ENCODE results near the gene RBM22. TPM values are rescaled to one million over a fixed set of nuclear protein-coding genes. Genes with fewer than 3 reads are reported as not detected.

RBM22 gene
- total RNA-seq, 2 donors from 2014 or later: 86.2 to 97.2 TPM

- H3K27ac Mint-ChIP-seq: no peak overlapping the region
- H3K4me1 Mint-ChIP-seq (ENCODE audit: low read depth): no peaks in the 10 kb centered on the region
- H3K27me3 Mint-ChIP-seq (ENCODE audit: low read depth): no peaks in the 10 kb centered on the region
- ATAC-seq (replicated peaks in 1 of 2) (no peak), DNase-seq (no peak)
- H3K36me3 Mint-ChIP-seq (ENCODE audit: insufficient read depth in 2 of 2): no peaks in the 10 kb centered on the region
- no peak overlapping the region for H3K4me3 Mint-ChIP-seq
- H3K9me3 Mint-ChIP-seq: no peaks in the 10 kb centered on the region
Measured at GRCh38 chr5:150655221-150655620, 45.6 kb downstream of the RBM22 start.

GRCh38 chr5:150653762-150654556 lies 46.9 kb downstream of the RBM22 start:
- Mint-ChIP-seq H3K4me3 (no peak overlapping the region), H3K9me3 (no peaks in the 10 kb centered on the region), H3K4me1 (ENCODE audit: low read depth) (no peaks in the 10 kb centered on the region), H3K36me3 (ENCODE audit: insufficient read depth in 2 of 2) (no peaks in the 10 kb centered on the region), H3K27me3 (ENCODE audit: low read depth) (no peaks in the 10 kb centered on the region), H3K27ac (no peak overlapping the region)
- DNase-seq (no peak), ATAC-seq (replicated peaks in 1 of 2) (no peak)

- DNase-seq: no peak
- no peak overlapping the region for H3K27ac Mint-ChIP-seq
- H3K36me3 Mint-ChIP-seq (ENCODE audit: insufficient read depth in 2 of 2): no peaks in the 10 kb centered on the region
- no peak for ATAC-seq (replicated peaks in 1 of 2)
- no peaks in the 10 kb centered on the region for H3K4me1 Mint-ChIP-seq (ENCODE audit: low read depth)
- H3K4me3 Mint-ChIP-seq: no peak overlapping the region
- H3K9me3 Mint-ChIP-seq: no peaks in the 10 kb centered on the region
- H3K27me3 Mint-ChIP-seq (ENCODE audit: low read depth): no peaks in the 10 kb centered on the region
Measured at GRCh38 chr5:150653145-150653761, 47.6 kb downstream of the RBM22 start.

GRCh38 chr5:150651924-150652671 lies 48.8 kb downstream of the RBM22 start:
- Mint-ChIP-seq H3K27me3 (ENCODE audit: low read depth) (no peaks in the 10 kb centered on the region), H3K4me3 (no peak overlapping the region), H3K9me3 (no peaks in the 10 kb centered on the region), H3K27ac (no peak overlapping the region), H3K4me1 (ENCODE audit: low read depth) (no peaks in the 10 kb centered on the region), H3K36me3 (ENCODE audit: insufficient read depth in 2 of 2) (no peaks in the 10 kb centered on the region)
- DNase-seq (no peak), ATAC-seq (replicated peaks in 1 of 2) (no peak)

GRCh38 chr5:150651382-150651781 lies 49.5 kb downstream of the RBM22 start:
- Mint-ChIP-seq H3K36me3 (ENCODE audit: insufficient read depth in 2 of 2) (no peaks in the 10 kb centered on the region), H3K27me3 (ENCODE audit: low read depth) (no peaks in the 10 kb centered on the region), H3K27ac (no peak overlapping the region), H3K9me3 (no peaks in the 10 kb centered on the region), H3K4me1 (ENCODE audit: low read depth) (no peaks in the 10 kb centered on the region), H3K4me3 (no peak overlapping the region)
- DNase-seq: no peak
- ATAC-seq (replicated peaks in 1 of 2): no peak

GRCh38 chr5:150650021-150651006 lies 50.5 kb downstream of the RBM22 start:
- H3K4me3 Mint-ChIP-seq: no peak overlapping the region
- ATAC-seq (replicated peaks in 1 of 2) (no peak), DNase-seq (no peak)
- no peaks in the 10 kb centered on the region for H3K4me1 Mint-ChIP-seq (ENCODE audit: low read depth)
- H3K27me3 Mint-ChIP-seq (ENCODE audit: low read depth): no peaks in the 10 kb centered on the region
- no peaks in the 10 kb centered on the region for H3K9me3 Mint-ChIP-seq
- H3K36me3 Mint-ChIP-seq (ENCODE audit: insufficient read depth in 2 of 2): no peaks in the 10 kb centered on the region
- no peak overlapping the region for H3K27ac Mint-ChIP-seq

GRCh38 chr5:150649108-150650020 lies 51.5 kb downstream of the RBM22 start:
- DNase-seq (no peak), ATAC-seq (replicated peaks in 1 of 2) (no peak)
- H3K9me3 Mint-ChIP-seq: no peaks in the 10 kb centered on the region
- H3K36me3 Mint-ChIP-seq (ENCODE audit: insufficient read depth in 2 of 2): no peaks in the 10 kb centered on the region
- H3K27ac Mint-ChIP-seq: no peak overlapping the region
- no peaks in the 10 kb centered on the region for H3K27me3 Mint-ChIP-seq (ENCODE audit: low read depth)
- H3K4me3 Mint-ChIP-seq: no peak overlapping the region
- no peaks in the 10 kb centered on the region for H3K4me1 Mint-ChIP-seq (ENCODE audit: low read depth)

- ATAC-seq (replicated peaks in 1 of 2) (no peak), DNase-seq (no peak)
- H3K9me3 Mint-ChIP-seq: no peaks in the 10 kb centered on the region
- H3K4me1 Mint-ChIP-seq (ENCODE audit: low read depth): no peaks in the 10 kb centered on the region
- no peak overlapping the region for H3K4me3 Mint-ChIP-seq
- no peaks in the 10 kb centered on the region for H3K27me3 Mint-ChIP-seq (ENCODE audit: low read depth)
- no peak overlapping the region for H3K27ac Mint-ChIP-seq
- no peaks in the 10 kb centered on the region for H3K36me3 Mint-ChIP-seq (ENCODE audit: insufficient read depth in 2 of 2)
Measured at GRCh38 chr5:150648294-150649107, 52.4 kb downstream of the RBM22 start.

GRCh38 chr5:150647275-150648251 lies 53.3 kb downstream of the RBM22 start:
- Mint-ChIP-seq H3K4me1 (ENCODE audit: low read depth) (no peaks in the 10 kb centered on the region), H3K36me3 (ENCODE audit: insufficient read depth in 2 of 2) (no peaks in the 10 kb centered on the region), H3K27me3 (ENCODE audit: low read depth) (no peaks in the 10 kb centered on the region), H3K4me3 (no peak overlapping the region), H3K27ac (no peak overlapping the region), H3K9me3 (no peaks in the 10 kb centered on the region)
- DNase-seq (no peak), ATAC-seq (replicated peaks in 1 of 2) (no peak)

GRCh38 chr5:150645070-150645700 lies 55.7 kb downstream of the RBM22 start:
- Mint-ChIP-seq H3K4me1 (ENCODE audit: low read depth) (no peaks in the 10 kb centered on the region), H3K27ac (no peak overlapping the region), H3K9me3 (no peaks in the 10 kb centered on the region), H3K27me3 (ENCODE audit: low read depth) (no peaks in the 10 kb centered on the region), H3K4me3 (no peak overlapping the region), H3K36me3 (ENCODE audit: insufficient read depth in 2 of 2) (no peaks in the 10 kb centered on the region)
- ATAC-seq (replicated peaks in 1 of 2) (no peak), DNase-seq (no peak)
